HG03135 (cell line): ENCODE results near the gene SRD5A2.

Source experiments
- ATAC-seq: cut with Tn5 transposase; IDR thresholded peaks from one replicate; pipeline ENCODE4 v1.9.1; 2021; ENCODE audit warnings: mild to moderate bottlenecking, moderate library complexity; ENCODE audit not compliant: unreplicated experiment

The SRD5A2 gene, protein sequence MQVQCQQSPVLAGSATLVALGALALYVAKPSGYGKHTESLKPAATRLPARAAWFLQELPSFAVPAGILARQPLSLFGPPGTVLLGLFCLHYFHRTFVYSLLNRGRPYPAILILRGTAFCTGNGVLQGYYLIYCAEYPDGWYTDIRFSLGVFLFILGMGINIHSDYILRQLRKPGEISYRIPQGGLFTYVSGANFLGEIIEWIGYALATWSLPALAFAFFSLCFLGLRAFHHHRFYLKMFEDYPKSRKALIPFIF

DNA sequence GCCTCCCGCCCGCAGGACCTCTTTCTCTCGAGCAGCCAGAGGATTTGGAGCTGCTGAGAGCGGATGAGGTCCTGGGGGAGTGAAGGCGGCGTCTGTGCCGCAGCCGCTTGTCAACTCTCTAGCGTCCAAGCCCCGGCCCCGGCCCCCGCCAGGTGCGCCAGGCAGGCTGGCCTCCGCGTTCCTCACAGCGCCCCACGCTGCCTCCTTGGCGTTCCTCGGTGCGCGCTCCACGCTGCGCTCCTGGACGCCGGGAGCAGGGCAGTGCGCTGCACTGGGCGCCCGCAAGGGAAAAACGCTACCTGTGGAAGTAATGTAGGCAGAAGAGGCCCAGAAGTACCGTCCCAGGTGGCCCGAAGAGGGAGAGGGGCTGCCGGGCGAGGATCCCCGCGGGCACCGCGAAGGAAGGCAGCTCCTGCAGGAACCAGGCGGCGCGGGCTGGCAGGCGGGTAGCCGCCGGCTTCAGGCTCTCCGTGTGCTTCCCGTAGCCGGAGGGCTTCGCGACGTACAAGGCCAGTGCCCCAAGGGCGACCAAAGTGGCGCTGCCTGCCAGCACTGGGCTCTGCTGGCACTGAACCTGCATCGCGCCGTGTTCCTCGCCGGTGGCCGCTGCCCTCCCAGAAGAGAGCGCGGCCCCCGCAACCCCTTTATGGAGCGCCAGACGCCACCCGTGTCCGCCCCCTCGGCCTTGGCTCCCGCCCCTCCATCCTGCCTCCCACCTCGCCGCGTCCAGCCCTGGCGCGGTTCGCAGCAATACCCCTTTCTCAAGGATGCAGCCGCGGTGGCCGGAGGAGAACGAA lies at the start of gene SRD5A2:
Gene SRD5A2 (minus strand): TSS at position 618 of the 797 bp plus-strand sequence. CDS start 38 bp downstream, at position 580.
- ATAC-seq = no peak

DNA sequence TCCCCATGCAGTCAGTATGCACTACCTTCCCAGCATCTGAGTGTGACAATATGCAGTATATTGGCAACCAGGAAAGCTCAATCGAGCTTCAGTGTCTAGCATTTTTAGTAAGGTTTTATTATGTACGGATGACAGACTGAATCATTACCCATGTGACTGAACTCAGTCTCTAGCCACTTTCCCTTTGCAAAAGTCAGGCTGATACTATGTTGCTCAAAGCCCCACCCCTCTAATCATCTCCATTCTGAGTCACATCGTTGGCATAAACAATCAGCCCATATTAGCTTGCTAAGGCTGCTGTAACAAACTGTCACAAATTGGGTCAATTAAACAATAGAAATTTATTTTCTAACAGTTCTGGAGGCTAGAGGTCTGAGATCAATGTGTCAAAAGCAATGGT lies 25.8 kb upstream of the SRD5A2 start:
- ATAC-seq = no peak

DNA sequence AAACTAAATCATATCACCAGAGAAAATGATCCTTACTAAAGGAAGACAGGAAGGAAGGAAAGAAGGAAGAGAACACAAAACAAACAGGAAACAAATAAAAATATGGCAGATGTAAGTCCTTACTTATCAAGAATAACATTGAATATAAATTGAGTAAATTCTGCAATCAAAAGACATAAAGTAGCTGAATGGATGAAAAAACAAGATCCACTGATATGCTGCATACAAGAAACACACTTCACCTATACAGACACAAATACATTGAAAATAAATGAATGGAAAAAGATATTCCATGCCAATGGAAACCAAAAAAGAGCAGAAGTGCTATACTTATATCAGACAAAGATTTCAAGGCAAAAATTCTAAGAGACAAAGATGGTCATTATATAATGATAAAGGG lies 18.0 kb upstream of the SRD5A2 start:
- ATAC-seq = no peak

DNA sequence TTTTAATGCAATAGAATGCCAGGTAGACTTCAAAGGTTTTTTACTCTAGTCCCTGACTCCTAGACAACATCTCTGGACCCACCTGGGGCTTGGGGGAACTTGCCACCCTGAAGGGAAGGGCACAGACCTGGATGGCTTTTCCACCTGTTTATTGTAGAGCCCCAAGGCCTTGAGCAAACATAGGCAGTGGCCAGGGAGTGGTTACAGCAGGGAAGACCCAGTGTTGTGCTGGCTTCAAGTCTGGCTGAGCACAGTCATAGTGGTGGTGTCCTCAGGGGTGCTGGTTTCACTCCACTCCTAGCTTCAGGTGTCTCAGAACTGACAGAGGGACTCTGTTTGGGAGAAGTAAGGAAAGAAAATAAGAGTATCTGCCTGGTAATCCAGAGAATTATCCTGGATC lies 5.5 kb upstream of the SRD5A2 start:
- no peak for ATAC-seq

DNA sequence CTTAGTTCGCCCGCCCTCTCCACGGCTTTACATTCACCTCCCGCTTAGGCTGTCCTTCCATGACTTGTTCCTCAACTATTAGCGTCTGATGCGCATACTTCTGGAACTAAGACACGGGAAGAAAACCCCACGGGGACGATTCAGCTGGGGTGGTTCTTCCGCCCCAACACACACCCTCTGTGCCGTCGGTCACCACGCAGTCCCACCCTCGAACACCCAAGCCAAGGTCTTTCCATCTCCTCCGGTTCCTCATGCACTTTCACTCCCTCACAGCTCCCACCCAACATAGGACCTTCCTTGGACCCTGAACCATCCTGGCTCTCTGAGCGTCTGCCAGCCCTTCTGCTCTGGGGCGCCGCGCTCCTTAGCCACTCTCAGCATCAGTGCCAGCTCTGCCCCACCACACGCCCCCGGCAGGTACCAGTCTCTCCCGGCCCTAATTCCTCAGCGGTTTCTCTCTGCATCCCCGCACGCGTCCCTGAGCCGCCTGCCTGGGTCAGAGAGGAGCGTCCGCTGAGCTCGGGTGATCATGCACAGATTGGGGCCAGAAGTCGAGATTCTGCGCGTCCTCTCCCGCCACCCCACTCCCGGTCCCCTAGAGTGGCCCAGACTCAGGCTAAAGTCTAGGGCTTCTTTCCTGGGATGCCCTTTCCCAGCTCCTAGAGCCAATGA lies 522 bp upstream of the SRD5A2 start:
- ATAC-seq = no peak

DNA sequence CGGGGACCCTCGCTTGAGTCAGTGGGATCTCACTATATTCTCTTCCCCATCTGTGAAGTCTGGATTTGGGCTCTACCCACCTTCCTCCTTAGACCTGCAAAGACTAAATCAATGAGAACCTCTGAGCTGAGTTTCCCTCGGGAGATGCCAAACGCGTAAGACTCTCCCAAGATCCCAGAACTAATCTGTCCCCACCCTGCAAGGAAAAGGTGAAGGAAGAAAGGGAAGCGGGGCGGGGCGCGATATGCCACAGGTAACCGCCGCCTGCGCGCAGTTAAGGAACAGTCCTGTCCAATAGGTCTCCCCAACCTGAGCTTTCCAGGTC lies 780 bp downstream of the SRD5A2 start:
- no peak for ATAC-seq

DNA sequence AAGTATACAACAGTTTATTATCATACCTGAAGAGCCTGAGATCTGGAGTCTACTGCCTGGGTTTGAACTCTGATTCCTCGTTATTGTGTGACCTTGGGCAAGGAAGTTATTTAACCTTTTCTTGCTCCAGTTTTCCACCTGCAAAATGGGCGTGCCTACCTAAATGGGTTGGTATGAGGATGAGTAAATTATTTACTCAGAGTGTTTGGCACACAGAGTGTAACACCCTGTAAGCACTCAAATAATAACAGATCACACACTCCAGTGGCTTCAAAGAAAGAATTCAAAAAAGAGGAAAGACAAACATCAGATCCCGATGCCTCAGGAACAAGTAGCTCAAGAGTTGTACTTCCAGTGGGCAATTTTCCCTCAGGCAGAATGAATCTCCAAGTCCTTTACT lies 2.4 kb downstream of the SRD5A2 start:
- no peak for ATAC-seq

DNA sequence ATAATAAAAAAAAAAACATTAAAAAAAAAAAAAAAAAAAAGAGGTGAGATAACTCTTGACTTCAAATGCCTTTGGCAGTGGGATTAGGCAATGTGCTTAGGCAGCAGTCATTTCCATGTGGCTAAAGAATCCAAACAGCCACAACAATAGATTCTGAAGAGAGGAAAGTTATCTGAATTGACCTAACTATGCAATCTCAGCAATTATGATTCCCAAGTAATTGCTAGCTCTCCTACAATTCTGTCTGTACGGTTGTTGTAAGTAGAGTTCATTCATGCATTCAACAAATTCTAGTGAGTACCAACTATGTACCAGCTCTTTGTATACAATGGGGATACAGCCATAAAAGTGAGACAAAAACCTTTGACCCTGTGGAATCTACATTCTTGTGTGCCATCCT lies 3.6 kb downstream of the SRD5A2 start:
- ATAC-seq = no peak

DNA sequence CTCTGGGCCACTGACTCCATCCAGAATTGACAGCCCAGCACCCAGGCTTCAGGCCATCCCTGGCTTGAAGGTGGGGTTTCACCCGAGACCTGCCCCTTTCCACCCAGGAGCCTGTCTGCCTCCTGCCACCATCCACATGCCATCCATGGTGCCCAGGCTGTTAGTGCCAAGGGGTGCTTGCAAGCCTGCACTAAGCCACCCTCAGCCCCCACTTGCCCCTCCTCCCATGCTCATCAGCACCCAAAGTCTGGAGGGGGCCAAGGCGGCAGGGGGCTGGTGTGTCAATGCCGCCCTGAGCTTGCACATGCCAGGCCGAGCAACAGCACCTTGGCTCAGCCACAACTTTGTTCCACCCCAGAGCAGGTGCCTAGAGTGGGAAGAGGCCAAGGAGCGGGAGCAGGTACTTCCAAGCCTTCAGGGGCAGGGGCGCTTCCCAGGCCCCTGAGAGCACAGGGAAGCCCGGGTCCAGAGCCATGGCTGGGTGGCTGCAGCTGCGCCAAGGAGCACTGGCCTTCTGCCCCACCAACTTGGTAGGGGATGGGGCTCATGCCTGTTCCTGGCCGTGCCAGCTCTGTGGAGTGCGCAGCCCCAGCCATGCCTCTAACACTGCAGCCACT lies 12.0 kb downstream of the SRD5A2 start:
- no peak for ATAC-seq

DNA sequence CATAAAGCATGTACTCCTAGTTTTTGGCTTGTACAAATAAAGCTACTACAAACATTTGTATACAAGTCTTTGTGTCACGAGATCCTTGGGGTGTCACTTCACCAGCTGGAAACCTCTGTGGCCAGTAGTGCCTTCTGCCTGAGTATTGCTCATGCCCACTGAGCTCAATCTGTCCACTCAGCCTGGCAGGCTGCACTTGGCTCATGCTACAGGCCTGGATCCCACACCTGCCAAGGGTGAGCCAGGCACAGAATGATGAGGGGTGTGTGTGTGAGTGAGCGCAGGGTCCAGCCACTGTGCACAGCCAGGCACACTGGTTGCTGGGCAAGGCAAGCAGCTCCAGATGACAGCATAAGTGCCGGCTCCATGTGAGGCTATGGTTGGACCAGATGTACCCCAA lies 13.1 kb downstream of the SRD5A2 start:
- ATAC-seq = no peak

DNA sequence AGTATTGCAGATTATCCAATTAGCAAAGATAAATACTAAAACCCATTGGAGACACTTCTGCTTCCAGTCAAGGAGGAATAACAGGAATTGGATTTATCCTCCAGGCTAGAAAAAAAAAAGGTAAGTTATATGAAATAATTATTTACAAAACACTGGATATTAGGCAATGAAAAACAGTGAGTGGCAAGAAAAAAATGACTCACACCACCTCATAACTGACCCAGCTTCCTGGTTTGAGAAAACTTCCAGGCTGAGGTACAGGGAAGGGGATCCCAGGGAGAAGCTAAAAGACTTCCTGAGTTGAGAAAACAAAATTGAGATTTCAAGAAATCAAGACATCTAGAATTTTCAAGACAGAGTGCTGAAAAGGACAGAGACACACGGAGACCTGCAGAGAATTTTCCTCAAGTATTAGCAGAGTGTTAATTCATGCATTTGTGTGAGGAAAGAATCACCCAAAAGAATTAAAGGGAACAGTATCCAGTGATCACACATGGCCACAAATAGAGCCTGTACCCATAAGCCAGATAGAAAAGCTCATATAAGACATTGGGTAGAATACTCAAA lies 17.4 kb downstream of the SRD5A2 start:
- no peak for ATAC-seq

DNA sequence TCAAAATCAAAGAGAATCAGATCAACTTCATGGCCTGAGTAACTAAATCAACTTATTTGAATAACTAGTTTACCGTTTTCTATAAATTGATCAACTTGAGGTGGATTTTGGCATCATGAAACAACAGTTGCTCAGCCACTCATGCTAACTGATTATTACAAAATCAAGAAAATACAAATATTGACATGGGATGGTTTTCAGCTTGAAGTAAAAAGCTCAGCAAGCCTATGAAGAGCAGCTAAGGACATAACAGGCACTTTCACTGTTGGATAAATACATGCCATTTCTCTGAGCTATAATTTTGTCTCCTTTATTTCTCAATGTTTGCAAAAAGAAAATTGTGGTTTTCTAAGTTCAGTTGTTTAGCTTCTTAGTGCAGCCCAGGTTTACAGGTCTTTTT lies 18.9 kb downstream of the SRD5A2 start:
- ATAC-seq = no peak

DNA sequence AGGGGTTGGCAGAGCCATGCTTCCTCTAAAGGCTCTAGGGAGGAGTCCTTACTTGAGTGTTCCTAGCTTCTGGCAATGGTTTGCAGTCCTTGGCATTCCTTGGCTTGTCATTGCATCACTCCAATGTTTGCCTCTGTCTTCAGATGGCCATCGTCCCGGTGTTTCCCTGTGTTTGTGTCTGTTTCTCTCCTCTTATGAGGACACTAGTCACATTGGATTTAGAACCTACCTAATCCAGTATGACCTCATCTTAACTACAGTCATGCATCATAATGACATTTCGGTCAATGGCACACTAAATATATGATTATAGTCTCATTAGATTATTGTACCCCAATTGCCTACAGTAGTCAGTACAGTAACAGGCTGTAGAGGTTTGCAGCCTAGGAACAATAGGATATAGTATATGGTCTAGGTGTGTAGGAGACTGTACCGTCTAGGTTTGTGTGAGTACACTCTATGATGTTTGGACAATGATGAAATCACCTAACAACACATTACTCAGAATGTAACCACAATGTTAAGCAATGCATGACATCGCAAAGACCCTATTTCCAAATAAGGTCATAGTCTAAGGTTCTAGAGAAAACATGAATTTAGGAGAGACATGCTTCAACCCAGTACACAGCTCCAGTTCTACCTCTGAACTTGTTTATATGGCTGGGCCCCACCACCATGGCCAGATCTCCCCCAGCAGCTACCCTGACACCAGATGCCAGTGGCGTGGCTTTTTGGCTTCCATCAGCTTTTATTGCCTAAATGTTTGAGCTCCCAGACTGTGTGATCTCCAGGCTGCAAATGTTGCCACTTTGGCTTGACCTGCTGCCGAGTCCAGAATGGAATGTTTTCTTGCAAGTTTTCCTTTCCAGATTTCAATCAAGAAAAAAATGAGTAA lies 22.1 kb downstream of the SRD5A2 start:
- ATAC-seq = no peak

DNA sequence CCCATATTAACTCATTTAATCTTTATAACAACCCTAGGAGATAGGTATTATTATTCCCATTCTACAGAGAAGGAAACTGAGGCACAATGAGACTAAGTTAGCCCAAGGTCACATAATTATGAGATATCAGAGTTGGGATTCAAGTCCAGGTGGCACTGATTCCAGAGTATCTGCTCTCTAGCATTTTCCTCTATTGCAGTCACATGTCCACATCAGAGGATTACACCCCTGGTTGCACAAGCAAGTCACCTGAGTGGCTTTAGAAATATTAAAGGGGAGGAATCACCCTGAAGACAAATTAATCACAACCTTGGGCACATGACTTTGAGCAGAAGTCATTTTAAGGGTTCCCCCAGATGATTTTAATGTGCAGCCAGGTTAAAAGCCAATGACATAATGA lies 23.8 kb downstream of the SRD5A2 start:
- ATAC-seq = no peak

DNA sequence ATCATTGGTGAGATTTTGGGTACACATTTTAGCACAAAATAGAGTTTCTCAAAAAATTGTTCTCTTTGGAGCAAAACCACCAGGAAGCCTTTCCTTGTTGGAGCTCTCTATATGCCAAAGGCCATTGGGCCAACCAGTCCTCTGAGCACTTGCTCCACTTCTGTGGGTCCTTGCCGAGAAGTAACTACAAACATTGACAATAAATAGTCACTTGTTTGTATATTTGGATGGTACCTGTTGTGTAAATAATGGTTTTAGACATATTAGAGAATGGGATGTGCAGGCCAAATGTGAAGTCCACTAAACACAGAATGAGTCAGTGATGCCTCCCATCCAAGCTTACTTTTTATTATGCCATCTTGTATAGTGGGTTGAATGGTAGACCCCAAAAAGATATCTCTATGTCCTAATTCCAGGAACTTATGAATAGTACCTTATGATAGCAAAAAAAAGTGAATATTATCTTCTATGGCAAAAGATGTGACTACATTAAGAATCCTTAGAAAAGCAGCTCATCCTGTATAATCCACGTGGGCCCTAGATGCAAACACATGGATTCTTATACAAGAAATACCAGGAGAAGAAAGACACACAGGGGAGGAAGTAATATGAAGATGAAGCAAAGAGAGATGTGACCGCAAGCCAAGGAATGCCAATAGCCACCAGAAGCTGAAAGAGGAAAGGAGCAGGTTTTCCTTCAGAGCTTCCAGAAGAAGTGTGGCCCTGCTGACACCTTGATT lies 24.6 kb downstream of the SRD5A2 start:
- no peak for ATAC-seq

DNA sequence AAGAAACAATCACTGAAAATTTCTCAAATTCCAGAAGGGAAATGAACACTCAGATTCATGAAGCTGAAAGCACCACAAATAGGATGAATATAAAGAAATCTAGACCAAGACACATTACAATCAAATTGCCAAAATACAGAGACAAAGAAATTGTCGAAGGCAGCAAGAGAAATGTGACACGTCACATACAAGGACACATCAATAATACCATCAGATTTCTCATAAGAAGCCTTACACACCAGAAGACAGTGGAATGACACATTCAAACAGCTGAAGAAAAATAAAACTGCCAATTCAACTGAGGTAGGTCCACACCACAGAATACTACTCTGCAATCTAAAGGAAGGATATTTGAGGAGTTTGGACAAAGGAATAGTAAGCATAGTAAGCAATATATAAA lies 27.4 kb downstream of the SRD5A2 start:
- no peak for ATAC-seq

DNA sequence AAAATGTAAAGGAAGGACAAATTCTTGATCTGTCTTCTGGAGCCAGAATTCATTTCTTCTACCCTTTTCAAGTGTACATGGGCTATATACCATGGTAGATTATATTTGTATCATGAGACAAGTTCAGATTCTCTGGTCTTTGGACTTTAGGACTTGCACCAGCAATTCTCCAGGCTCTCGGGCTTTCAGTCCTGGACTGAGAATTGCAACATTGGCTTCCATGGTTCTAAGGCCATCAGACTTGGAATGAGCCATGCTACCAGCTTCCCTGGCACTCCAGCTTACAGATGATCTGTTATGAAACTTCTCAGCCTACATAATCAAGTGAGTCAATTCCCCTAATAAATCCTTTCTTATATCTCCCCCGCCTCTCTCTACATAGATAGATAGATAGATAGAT lies 33.3 kb downstream of the SRD5A2 start:
- ATAC-seq = no peak

DNA sequence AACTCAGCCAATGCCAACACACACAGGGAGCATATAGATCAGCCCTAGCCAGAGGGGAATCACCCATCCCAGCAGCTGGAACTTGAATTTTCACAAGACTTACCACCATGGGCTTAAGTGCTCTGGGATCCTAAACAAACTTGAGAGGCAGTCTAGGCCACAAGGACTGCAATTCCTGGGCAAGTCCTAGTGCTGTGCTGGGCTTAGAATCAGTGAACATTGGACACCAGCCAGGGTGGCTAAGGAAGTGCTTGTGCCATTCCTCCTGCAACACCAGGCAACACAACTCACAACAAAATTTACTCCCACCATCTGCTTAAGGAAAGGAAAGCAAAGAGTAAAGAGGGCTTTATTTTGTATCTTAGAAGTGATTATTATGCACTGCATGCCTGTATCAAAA lies 38.9 kb downstream of the SRD5A2 start:
- no peak for ATAC-seq

DNA sequence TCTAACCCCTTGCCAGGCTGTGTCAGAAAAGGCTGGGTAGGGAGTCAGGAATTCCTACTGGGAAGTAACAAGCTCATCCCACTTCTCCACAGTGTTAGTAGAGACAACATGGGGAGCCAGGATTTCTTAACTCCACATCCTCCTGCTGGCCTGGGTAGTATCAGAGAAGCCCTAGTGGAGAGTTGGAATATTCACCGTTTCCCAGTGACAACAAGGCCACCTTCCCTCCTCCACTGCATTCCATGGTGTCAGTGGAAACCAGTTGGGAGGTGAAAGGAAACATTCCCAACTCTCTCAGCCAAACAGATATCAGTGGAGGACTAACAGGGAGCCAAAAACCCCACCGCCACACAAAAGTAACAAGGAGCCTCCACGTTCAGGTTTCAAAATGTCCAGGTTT lies 41.2 kb downstream of the SRD5A2 start:
- ATAC-seq = no peak

DNA sequence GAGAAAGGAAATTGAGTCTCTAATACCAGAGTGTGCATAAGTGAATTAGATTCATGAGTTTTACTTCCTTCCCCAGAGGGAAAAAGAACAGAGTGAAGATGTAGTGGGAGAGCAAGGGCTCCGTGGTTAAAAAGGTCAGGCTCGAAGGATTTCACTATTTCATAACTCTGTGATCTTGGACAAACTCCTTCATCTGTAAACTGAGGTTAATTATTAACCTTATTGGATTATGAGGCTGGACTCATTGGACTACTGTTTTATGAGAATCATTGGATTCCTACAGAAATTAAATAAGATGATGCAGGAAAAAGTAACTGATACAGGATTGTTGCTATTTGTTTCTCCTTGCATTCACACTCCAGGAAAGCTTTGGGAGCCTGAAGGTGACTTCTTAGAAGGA lies 45.0 kb downstream of the SRD5A2 start:
- no peak for ATAC-seq
